Stomach (tissue), 4 donors: ENCODE data around the gene DENR.

Experiments used
- CTCF ChIP-seq, 7 experiments: fragments of 450-650 bp in 4 of 7; fragments of 200-600 bp in 3 of 7; sonication (generic) in 3 of 7; IDR thresholded peaks; one replicate each; pipeline ENCODE4 v1.5.1; 2016 to 2019; ENCODE audit warnings: antibody characterized with exemption in 7 of 7, control low read depth in 2 of 7, mild to moderate bottlenecking in 1 of 7
- EP300 ChIP-seq: sonication (generic); formaldehyde crosslinking; IDR thresholded peaks from one replicate; pipeline ENCODE4 v1.6.1; 2017; ENCODE audit warnings: antibody characterized with exemption
- POLR2A ChIP-seq, 4 donors: fragments of 450-650 bp; IDR thresholded peaks; one replicate each; pipeline ENCODE4 v1.6.1; 2016; ENCODE audit warnings: antibody characterized with exemption in 4 of 4, control low read depth in 2 of 4, mild to moderate bottlenecking in 1 of 4, moderate library complexity in 1 of 4
- POLR2AphosphoS5 ChIP-seq, 3 donors: sonication (generic); formaldehyde crosslinking; IDR thresholded peaks; one replicate each; pipeline ENCODE4 v1.6.1; 2016; ENCODE audit warnings: antibody characterized with exemption in 3 of 3

DNA sequence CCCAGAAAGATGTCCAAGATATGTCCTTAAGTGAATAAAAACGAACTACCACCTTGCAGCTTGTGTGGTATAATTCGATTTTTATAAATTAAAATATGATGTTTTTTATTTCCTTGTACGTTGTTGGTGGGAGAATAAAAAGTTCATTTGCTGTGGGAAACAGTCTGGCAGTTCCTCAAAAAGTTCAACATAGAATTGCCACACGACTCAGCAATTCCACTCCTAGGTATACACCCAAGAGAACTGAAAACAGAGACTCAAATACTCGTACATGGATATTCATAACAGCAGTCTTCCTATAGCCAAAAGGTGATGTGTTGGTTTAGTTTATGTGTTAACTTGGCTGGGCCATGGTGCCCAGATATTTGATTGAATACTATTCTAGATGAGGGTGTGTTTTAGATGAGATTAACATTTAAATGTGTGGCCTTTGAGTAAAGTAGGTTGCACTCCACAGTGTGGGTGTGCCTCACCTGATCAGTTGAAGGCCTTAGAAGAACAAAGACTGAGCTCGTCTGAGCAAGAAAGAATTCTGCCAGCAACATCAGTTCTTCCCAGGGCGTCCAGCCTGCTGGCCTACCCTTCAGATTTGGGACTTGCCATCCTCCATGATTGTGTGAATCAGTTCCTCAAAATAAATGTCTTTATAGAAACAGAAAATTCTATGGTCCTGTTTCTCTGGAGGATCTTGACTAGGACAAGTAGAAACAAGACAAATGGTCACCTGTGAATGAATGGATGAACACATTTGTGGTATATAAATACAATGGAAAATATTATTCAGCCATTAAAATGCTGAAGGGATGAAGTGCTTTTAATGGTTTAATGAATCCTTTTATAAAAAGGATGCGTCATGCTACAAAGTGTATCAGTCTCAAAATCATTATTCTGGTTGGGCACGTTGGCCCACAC, 5.1 kb upstream of the DENR start:
- no peak for TF ChIP-seq POLR2A (IDR thresholded peaks at IDR 0.05)
- no peak for TF ChIP-seq POLR2AphosphoS5 (IDR thresholded peaks at IDR 0.05)
- no peak for TF ChIP-seq CTCF (IDR thresholded peaks at IDR 0.05)
- no peak for TF ChIP-seq EP300
